C4-2B (cell line): Measurements from ENCODE around the gene ZDHHC14.

Experiments used
- ZFX ChIP-seq: fragments of 450-650 bp; IDR thresholded peaks from 2 replicates; pipeline ENCODE4 v1.6.1; 2017
- TF ChIP-seq, protein P1 (sequence below): fragments of 450-650 bp; conservative IDR thresholded peaks from 2 replicates; pipeline ENCODE4 v1.5.1; 2017; ENCODE audit warnings: mild to moderate bottlenecking

DNA sequence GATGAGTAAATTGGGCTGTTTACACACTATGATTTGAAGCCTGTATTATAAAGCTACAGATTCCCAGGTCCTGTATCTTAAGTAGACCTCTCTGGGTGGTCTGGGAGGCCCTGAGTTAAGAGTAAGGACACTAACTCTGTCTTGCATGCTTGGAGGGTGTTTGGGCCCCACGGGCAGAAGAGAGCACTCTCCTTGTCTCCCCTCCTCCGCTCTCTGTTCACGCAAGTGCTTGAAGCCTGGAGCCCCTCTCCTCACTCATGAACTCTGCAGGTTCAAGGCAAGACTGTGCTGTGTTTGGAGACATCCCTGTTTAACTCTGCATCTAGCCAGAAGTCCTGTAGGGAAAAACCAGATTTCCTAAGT lies 154.0 kb downstream of the ZDHHC14 start:
- TF ChIP-seq, protein P1, sequence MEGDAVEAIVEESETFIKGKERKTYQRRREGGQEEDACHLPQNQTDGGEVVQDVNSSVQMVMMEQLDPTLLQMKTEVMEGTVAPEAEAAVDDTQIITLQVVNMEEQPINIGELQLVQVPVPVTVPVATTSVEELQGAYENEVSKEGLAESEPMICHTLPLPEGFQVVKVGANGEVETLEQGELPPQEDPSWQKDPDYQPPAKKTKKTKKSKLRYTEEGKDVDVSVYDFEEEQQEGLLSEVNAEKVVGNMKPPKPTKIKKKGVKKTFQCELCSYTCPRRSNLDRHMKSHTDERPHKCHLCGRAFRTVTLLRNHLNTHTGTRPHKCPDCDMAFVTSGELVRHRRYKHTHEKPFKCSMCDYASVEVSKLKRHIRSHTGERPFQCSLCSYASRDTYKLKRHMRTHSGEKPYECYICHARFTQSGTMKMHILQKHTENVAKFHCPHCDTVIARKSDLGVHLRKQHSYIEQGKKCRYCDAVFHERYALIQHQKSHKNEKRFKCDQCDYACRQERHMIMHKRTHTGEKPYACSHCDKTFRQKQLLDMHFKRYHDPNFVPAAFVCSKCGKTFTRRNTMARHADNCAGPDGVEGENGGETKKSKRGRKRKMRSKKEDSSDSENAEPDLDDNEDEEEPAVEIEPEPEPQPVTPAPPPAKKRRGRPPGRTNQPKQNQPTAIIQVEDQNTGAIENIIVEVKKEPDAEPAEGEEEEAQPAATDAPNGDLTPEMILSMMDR: no peak
- no peak for TF ChIP-seq ZFX
